Transverse colon (tissue), 4 donors: ENCODE results near the gene MS4A15.

Experiments used
- CTCF ChIP-seq, 5 experiments: fragments of 200-600 bp in 3 of 5; fragments of 450-650 bp in 2 of 5; sonication (generic) in 3 of 5; IDR thresholded peaks; 1 replicate in 2 of 5; 2 replicates in 3 of 5; pipeline ENCODE4 v1.5.1; 2016 to 2017; ENCODE audit warnings: antibody characterized with exemption in 5 of 5, inconsistent platforms in 3 of 5, mild to moderate bottlenecking in 2 of 5, moderate library complexity in 1 of 5
- POLR2A ChIP-seq: fragments of 450-650 bp; IDR thresholded peaks from one replicate; pipeline ENCODE4 v1.6.1; 2016; ENCODE audit warnings: antibody characterized with exemption, mild to moderate bottlenecking, moderate library complexity
- POLR2AphosphoS5 ChIP-seq, 3 donors: sonication (generic); formaldehyde crosslinking; IDR thresholded peaks; one replicate each; pipeline ENCODE4 v1.6.1; 2016; ENCODE audit warnings: antibody characterized with exemption in 3 of 3

GRCh38 chr11:60765355-60765754, 8.7 kb downstream of the MS4A15 start:
- no peak for TF ChIP-seq CTCF (IDR thresholded peaks at IDR 0.05)
- no peak for TF ChIP-seq POLR2AphosphoS5 (IDR thresholded peaks at IDR 0.05)
- TF ChIP-seq POLR2A, result no peak
